IPS-20b (cell line): ENCODE measurements around the gene GREB1L.

Experiments
- H3K27ac ChIP-seq: one replicate; pipeline ENCODE4 v1.5.1; 2013; ENCODE audit warnings: low read length
- H3K27me3 ChIP-seq: 2 replicates; pipeline ENCODE4 v1.6.1; 2013; ENCODE audit warnings: mild to moderate bottlenecking, low read length, inconsistent platforms; ENCODE audit not compliant: insufficient read depth
- H3K36me3 ChIP-seq: 2 replicates; pipeline ENCODE4 v1.6.1; 2013; ENCODE audit warnings: low read depth, mild to moderate bottlenecking, inconsistent platforms, low read length, moderate library complexity; ENCODE audit not compliant: insufficient read depth
- H3K4me1 ChIP-seq: 2 replicates; pipeline ENCODE4 v1.6.1; 2013; ENCODE audit warnings: mild to moderate bottlenecking, control low read depth, inconsistent platforms, low read length, moderate library complexity; ENCODE audit not compliant: insufficient read depth
- H3K4me3 ChIP-seq: 2 replicates; pipeline ENCODE4 v1.5.1; 2013; ENCODE audit warnings: mild to moderate bottlenecking, low read length, inconsistent platforms
- H3K9ac ChIP-seq: 2 replicates; pipeline ENCODE4 v1.6.1; 2013; ENCODE audit warnings: low read depth, mild to moderate bottlenecking, inconsistent platforms, low read length, moderate library complexity
- H3K9me3 ChIP-seq: 2 replicates; pipeline ENCODE4 v1.6.1; 2013; ENCODE audit warnings: mild to moderate bottlenecking, low read depth, low read length, inconsistent platforms; ENCODE audit not compliant: insufficient read depth

Gene GREB1L

DNA sequence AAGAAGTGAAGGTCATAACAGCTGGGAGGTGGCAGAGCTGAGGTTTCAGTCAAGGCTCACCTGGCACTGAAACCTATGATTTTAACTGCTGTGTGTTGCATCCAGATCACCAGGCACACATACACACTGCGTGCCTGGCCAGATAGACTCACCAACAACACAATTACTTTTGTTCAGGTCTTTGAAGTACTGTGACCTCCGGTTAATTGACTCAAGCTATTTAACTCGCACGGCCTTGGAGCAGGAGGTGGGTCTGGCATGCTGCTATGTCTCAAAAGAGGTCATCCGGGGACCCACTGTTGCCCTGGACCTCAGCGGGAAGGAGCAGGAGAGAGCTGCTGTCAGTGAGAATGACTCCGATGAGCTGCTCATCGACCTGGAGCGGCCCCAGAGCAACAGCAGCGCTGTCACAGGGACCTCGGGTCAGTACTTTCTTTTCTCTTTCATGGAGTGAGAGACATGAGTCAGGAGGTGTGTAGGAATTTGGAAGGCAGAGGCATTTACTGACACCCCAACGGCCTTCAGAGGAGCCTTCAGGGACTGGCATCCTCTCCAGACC, 254.3 kb downstream of the GREB1L start:
- H3K4me1 ChIP-seq = no peaks in the 10 kb centered on the region
- H3K36me3 ChIP-seq = no peaks in the 10 kb centered on the region; the same call in 1 of the 2 replicates
- H3K9me3 ChIP-seq = no peaks in the 10 kb centered on the region
- H3K9ac ChIP-seq = no peak overlapping the region
- H3K27ac ChIP-seq = no peak overlapping the region
- H3K27me3 ChIP-seq = no peaks in the 10 kb centered on the region
- no peak overlapping the region for H3K4me3 ChIP-seq

DNA sequence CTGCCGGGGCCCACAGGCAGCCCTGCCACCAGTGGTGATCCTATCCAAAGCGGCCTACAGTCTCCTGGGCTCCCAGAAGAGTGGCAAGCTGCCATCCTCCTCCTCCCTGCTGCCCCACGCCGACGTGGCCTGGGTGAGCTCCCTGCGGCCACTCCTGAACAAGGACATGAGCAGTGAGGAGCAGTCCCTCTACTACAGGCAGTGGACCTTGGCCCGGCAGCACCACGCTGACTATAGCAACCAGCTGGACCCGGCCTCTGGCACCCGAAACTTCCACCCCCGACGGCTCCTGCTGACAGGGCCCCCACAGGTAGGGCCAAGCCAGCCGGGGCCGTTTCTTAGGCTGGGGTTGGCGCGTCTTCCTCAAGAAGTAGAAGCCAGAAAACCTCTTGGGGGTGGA, 258.0 kb downstream of the GREB1L start:
- H3K4me1 ChIP-seq = no peaks in the 10 kb centered on the region
- no peak overlapping the region for H3K4me3 ChIP-seq
- H3K27ac ChIP-seq = no peak overlapping the region
- no peaks in the 10 kb centered on the region for H3K9me3 ChIP-seq
- no peaks in the 10 kb centered on the region for H3K27me3 ChIP-seq
- no peak overlapping the region for H3K9ac ChIP-seq
- no peaks in the 10 kb centered on the region; the same call in 1 of the 2 replicates for H3K36me3 ChIP-seq

DNA sequence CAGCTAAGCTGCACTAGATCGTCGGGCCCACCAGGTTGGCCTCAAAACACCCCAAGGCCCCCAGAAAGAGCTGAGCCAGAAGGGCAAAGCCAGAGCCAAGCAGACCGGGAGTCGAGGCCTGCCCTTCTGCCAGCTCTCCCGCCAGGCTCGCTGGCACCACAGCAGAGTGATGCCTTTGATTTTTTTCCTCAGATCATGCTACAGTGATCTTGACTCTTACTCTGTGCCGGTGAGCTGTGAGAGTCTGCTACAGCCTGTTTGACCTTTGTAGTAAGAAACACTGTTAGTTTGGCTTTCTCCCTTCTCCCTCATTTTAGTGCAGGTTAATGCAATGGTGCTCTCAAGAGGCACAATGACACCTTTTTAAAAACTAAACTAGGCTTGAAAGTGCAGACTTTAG, 260.6 kb downstream of the GREB1L start:
- H3K9ac ChIP-seq = no peak overlapping the region
- H3K4me1 ChIP-seq = no peaks in the 10 kb centered on the region
- H3K36me3 ChIP-seq = no peaks in the 10 kb centered on the region; the same call in 1 of the 2 replicates
- no peaks in the 10 kb centered on the region for H3K27me3 ChIP-seq
- H3K4me3 ChIP-seq = no peak overlapping the region
- no peaks in the 10 kb centered on the region for H3K9me3 ChIP-seq
- H3K27ac ChIP-seq = no peak overlapping the region

DNA sequence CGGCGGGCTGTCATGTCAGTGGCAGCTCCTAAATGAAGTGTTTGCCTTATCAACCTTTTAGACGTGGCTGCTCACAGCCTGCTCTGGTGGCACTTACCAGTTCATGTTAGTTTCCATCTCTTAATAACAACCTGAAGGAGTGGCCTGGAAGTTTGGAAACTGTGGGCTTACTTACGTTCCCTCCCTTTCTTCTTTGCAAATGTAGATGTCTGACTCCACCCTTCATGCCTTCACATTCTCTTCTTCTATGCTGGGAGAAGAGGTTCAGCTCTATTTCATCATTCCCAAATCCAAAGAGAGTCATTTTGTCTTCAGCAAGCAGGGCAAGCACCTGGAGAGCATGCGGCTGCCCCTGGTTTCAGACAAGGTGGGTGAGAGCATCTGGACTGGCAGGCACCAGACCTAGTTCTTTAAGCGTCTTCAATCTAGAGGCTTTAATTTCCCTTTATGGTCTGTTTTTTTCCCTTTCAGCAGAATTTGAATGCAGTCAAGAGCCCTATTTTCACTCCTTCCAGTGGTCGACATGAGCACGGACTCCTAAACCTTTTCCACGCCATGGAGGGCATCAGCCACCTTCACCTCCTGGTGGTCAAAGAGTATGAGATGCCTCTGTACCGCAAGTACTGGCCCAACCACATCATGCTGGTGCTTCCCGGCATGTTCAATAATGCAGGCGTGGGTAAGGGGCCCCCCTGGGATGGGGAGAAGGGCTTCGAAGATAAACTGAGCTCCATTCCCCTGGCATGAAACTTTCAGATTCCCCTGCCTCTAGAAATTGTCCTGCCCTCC, 266.1 kb downstream of the GREB1L start:
- H3K9me3 ChIP-seq = no peaks in the 10 kb centered on the region
- no peaks in the 10 kb centered on the region; the same call in 1 of the 2 replicates for H3K36me3 ChIP-seq
- no peak overlapping the region for H3K9ac ChIP-seq
- no peak overlapping the region for H3K4me3 ChIP-seq
- no peaks in the 10 kb centered on the region for H3K27me3 ChIP-seq
- no peaks in the 10 kb centered on the region for H3K4me1 ChIP-seq
- H3K27ac ChIP-seq = no peak overlapping the region

DNA sequence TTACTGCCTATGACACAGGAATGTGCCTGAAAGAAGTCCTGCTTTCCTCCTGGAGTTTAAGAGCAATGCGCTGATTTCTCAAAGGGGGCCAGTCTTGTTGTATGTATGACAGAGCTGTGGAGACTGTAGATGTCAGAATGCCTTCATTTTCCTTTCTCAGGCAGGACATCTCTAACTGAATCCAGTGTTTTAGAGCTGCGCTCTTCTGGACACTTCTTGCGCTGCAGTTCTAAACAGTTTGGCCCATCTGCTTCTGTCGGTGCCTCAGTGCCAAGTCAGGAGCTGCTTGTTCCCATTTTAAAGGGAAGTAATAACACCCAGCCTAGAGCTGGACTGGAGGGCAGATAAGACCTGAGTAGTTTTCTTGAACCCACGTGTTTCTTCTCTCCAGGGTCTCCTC, 267.0 kb downstream of the GREB1L start:
- Histone ChIP-seq H3K36me3 (peaks cover 8% of the 10 kb centered on the region), H3K27me3 (no peaks in the 10 kb centered on the region), H3K4me1 (no peaks in the 10 kb centered on the region), H3K4me3 (no peak overlapping the region), H3K9ac (no peak overlapping the region), H3K9me3 (no peaks in the 10 kb centered on the region), H3K27ac (no peak overlapping the region)

DNA sequence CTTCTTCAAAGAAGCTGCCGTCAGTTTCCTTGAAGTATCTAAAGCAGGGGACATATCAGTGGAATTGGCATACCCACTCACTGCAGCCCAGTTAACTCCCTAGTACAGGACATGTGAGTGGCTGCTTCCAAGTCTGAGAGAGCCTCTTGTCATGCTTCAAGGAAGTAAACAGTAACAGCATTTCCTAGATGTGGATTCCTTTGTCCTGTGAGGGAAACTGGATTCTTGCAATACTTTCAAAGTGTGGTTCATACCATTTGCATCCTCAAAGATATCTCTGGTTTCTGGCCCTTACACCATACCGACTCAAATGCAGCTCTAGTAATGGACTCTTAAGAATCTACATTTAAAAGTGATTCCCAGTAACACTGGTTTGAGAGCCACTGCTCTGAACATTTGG, 271.3 kb downstream of the GREB1L start:
- Histone ChIP-seq H3K9ac (no peak overlapping the region), H3K4me3 (no peak overlapping the region), H3K4me1 (no peaks in the 10 kb centered on the region), H3K27me3 (no peaks in the 10 kb centered on the region), H3K9me3 (no peaks in the 10 kb centered on the region), H3K27ac (no peak overlapping the region), H3K36me3 (peaks cover 25% of the 10 kb centered on the region)

DNA sequence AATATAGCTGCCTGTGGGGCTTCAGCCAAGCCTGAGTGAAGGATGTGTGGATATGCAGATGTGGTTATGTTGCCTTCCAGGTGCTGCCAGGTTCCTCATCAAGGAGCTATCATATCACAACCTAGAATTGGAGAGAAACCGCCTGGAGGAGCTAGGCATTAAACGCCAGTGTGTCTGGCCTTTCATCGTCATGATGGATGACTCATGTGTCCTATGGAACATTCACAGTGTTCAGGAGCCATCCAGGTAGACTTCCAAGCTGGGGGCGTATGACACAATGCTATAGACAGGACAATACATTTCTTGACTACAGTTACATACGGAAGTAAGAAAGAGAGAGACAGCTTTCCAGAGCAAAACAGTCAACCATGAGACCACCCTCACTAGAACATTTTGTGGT, 271.7 kb downstream of the GREB1L start:
- H3K4me1 ChIP-seq = no peaks in the 10 kb centered on the region
- no peaks in the 10 kb centered on the region for H3K9me3 ChIP-seq
- H3K27ac ChIP-seq = no peak overlapping the region
- H3K36me3 ChIP-seq = peaks cover 30% of the 10 kb centered on the region
- H3K4me3 ChIP-seq = no peak overlapping the region
- H3K9ac ChIP-seq = no peak overlapping the region
- H3K27me3 ChIP-seq = no peaks in the 10 kb centered on the region

DNA sequence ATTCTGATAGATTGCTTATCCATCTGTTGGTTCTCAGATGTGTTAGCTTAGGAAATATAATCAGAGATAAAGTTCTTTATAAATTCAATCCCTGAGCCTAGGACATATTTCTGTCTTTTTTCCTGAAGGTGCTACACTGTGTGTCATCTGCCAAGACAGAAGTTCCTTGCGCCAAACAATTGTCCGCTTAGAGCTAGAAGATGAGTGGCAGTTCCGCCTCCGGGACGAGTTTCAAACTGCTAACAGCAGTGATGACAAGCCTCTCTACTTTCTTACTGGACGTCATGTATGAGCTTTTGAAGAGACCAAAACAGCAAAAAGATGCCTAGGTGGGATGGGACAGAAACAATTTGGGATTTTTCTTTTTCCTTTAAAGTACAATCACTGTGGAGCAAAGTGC, 280.5 kb downstream of the GREB1L start:
- no peak overlapping the region for H3K27ac ChIP-seq
- H3K4me3 ChIP-seq = no peak overlapping the region

DNA sequence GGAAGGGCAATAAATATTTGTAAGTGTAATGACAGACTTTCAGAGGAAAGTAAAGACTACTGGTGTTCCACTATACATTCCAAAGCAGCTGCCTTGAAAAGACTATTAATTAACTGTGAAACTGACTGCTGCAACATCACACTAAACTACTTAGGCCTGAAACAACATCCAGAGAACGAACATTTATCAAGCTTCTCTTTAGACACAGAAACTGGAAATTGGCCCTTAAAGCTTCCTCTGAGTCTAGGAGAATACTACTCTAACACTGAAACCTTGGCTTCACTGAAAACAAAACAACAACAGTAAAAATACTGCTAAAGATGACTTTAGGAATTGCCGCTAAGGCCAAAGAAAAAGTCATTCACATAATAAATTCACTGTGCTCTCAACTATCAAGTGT, 283.9 kb downstream of the GREB1L start:
- Histone ChIP-seq H3K4me1 (no peaks in the 10 kb centered on the region), H3K27ac (no peak overlapping the region), H3K27me3 (no peaks in the 10 kb centered on the region), H3K4me3 (no peak overlapping the region), H3K9ac (no peak overlapping the region), H3K9me3 (no peaks in the 10 kb centered on the region), H3K36me3 (peaks cover 72% of the 10 kb centered on the region)

More for the DNA sequence above, 280.5 kb downstream of the GREB1L start:
- H3K9me3 ChIP-seq = no peaks in the 10 kb centered on the region
- H3K9ac ChIP-seq = no peak overlapping the region
- H3K36me3 ChIP-seq = peaks cover 72% of the 10 kb centered on the region
- no peaks in the 10 kb centered on the region for H3K4me1 ChIP-seq
- no peaks in the 10 kb centered on the region for H3K27me3 ChIP-seq

DNA sequence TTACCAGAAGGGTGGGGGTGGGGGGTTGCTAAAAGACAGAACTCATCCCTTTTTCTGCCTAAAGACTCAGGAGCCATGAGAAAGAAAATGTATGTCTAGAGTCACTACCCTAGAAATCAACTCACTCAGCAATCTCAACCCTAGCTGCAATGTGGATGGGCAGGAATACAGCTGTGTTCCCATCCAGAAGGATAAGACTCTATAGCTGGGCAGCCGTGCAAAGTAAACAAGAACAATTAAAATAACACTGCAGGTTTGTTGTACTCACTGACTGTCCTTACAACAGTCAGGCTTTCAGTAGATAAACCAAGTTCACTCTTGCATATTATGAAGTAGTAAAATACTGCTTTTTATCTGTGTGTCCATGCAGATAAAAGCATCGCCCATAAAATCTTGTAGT, 284.4 kb downstream of the GREB1L start:
- Histone ChIP-seq H3K9me3 (no peaks in the 10 kb centered on the region), H3K4me1 (no peaks in the 10 kb centered on the region), H3K9ac (no peak overlapping the region), H3K27ac (no peak overlapping the region), H3K4me3 (no peak overlapping the region), H3K27me3 (no peaks in the 10 kb centered on the region), H3K36me3 (peaks cover 77% of the 10 kb centered on the region)

DNA sequence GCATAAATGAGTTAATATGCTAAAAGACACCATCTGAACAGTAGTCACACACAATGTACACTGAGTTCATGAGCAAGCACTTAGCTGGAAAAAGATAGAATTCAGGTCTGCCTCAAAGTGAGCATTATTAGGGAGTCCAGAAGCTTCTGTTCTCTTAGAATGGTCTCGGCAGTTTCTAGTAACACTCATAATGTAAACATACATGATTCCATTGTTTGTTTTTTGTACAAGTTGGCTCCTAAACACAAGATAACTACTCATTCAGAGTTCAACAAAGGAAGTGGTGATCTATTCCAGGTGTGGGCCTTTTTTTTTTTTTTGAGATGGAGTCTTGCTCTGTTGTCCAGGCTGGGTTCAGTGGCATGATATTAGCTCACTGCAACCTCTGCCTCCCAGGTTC, 292.3 kb downstream of the GREB1L start:
- Histone ChIP-seq H3K27me3 (no peaks in the 10 kb centered on the region), H3K4me1 (no peaks in the 10 kb centered on the region), H3K27ac (no peak overlapping the region), H3K4me3 (no peak overlapping the region), H3K9ac (no peak overlapping the region), H3K36me3 (peaks cover 83% of the 10 kb centered on the region), H3K9me3 (no peaks in the 10 kb centered on the region)

DNA sequence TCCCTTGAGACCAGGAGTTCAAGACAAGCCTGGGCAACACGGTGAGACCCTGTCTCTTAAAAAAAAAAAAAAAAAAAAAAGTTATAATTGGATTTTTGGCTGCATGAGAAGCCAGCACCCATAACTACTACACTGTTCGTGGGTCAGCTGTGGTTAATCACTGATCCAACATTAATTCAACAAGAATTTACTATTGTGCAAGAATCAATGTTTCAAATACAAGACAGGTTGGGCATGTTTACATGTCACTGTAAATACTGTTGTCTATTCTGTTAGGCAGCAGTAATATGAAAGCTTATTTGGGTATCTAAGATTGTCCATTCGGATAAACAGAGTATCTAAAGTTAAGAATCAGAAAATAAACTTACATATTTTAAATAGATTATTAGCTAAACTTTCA, 296.2 kb downstream of the GREB1L start:
- no peaks in the 10 kb centered on the region for H3K4me1 ChIP-seq
- no peak overlapping the region for H3K27ac ChIP-seq
- no peak overlapping the region for H3K4me3 ChIP-seq
- no peaks in the 10 kb centered on the region for H3K9me3 ChIP-seq
- H3K27me3 ChIP-seq = no peaks in the 10 kb centered on the region
- H3K36me3 ChIP-seq = peaks cover 61% of the 10 kb centered on the region
- no peak overlapping the region for H3K9ac ChIP-seq
